ENCODE data around the gene PEX16. TPM values are rescaled to one million over a fixed set of nuclear protein-coding genes. Genes with fewer than 3 reads are reported as not detected.

PEX16 gene
- total RNA-seq, 4 donors from 2014 or later, result 26.8 to 40.6 (median 35.3) TPM

DNA sequence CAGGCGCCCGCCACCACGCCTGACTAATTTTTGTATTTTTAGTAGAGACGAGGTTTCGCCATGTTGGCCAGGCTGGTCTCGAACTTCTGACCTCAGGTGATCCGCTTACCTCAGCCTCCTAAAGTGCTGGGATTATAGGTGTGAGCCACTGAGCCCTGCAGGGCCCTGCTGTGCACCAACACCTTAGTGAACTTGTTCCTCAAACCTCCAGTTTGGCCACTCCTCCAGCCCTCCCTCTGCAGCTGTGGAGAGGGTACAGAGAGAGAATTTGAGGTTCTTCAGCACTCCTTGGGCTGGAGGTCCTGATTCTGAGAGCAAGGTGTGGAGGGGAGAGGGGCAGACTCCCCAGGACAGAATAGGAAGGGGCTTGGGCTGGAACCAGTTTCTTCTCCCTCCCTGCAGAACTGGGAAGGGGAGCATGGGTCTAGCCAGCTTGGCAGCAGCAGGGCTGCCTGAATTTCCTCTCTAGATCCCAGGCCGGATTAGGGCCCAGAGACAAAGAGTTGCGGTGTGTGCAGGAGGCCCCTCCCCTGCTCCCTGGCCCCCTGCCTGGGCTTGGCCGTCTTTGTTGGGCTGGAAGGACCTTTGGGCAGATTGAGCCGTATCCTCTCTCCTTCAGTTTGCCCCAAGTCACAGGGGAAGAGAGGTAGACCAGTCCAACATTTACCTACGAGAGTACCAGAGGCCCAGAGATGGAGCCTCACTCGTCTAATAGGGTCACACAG, 2.3 kb upstream of the PEX16 start:
- H3K4me3 ChIP-seq, result no peak overlapping the region
- peaks cover 62% of the 10 kb centered on the region for H3K4me1 ChIP-seq
- H3K27ac ChIP-seq, result peak overlapping the region; percentile 71
- DNase-seq (ENCODE audit: low spot score in 2 of 2), result peak in 1 of 2 donors; percentile 60
- H3K27me3 ChIP-seq, result peaks cover 15% of the 10 kb centered on the region
- 91% methylated on average over 7 of the region's 13 CpGs for WGBS
- TF ChIP-seq POLR2AphosphoS5 (IDR thresholded peaks at IDR 0.05) (no peak), POLR2A (IDR thresholded peaks at IDR 0.05) (no peak), EP300 (IDR thresholded peaks at IDR 0.05) (no peak)
- TF ChIP-seq, protein P1, sequence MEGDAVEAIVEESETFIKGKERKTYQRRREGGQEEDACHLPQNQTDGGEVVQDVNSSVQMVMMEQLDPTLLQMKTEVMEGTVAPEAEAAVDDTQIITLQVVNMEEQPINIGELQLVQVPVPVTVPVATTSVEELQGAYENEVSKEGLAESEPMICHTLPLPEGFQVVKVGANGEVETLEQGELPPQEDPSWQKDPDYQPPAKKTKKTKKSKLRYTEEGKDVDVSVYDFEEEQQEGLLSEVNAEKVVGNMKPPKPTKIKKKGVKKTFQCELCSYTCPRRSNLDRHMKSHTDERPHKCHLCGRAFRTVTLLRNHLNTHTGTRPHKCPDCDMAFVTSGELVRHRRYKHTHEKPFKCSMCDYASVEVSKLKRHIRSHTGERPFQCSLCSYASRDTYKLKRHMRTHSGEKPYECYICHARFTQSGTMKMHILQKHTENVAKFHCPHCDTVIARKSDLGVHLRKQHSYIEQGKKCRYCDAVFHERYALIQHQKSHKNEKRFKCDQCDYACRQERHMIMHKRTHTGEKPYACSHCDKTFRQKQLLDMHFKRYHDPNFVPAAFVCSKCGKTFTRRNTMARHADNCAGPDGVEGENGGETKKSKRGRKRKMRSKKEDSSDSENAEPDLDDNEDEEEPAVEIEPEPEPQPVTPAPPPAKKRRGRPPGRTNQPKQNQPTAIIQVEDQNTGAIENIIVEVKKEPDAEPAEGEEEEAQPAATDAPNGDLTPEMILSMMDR (IDR thresholded peaks at IDR 0.05), result no peak
- H3K9me3 ChIP-seq, result no peaks in the 10 kb centered on the region
- peaks cover 12% of the 10 kb centered on the region for H3K36me3 ChIP-seq

DNA sequence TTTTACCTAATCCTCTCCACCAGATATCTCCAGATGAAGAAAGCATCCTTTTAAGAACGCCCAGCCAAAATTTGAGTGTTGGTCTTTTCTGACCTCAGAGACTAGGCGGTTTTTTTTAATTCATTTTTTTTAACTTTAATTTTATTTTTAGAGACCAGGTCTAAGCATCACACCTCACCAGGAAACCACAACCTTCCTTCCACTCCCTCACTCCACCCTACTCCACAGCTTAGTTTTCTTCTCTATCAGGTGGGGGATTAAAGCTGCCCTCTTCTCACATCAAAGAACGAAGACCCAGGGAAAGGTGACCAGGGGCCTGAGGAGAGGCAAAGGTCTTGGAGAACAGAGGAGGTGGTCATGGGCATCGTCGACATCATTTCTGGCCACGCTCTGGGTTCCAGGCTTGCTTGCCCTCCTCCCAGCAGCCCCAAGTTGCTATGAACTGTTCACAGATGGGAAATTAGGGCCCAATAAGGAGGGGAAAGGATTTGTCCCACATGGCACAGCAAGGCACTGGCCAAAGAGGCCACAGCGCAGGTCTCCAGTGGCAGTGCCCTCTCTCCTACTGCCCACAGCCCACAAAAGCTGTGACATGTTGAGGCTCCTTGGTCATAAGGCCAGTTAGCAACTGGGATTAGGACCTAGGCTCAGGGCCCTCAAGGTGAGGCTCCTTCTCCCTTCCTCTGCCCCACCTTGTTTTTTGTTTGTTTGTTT, 1.4 kb upstream of the PEX16 start:
- H3K4me1 ChIP-seq, result peaks cover 53% of the 10 kb centered on the region
- peaks cover 15% of the 10 kb centered on the region for H3K27me3 ChIP-seq
- no peak overlapping the region for H3K27ac ChIP-seq

DNA sequence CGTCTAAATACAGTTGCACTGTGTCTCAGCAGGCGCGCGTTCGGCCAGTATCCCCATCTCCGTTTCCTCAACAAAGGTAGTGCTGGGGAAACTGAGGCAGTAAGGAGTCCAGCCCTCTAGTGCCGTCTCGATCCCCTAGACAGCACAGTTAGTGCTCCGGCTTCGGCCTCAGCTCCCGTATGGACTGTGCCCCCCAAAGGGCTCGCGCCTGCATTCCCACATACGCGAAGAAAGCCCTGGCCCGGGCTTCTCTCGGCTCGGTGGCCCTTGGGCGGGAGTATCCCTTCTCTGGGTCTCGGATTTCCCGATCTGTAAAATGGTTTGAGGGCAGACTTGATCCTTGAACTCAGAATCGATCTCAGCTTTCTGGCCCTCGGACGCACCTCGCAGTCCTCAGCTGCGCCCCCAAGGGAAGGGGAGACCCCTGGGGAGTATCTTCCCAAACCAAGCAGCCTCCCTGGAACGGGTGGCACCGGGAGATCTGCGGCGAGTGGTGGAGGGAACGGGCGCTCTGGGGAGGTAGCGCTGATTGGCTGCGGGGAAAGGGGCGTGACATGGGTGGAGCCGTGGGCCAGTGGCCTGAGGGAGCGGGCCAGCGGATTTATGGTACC, 759 bp upstream of the PEX16 start:
- peak overlapping the region; percentile 92 for H3K27ac ChIP-seq

More for the DNA sequence above, 1.4 kb upstream of the PEX16 start:
- peak overlapping the region; percentile 89 for H3K4me3 ChIP-seq
- DNase-seq (ENCODE audit: low spot score in 2 of 2), result peak in 1 of 2 donors; percentile 56
- peaks cover 21% of the 10 kb centered on the region for H3K36me3 ChIP-seq
- TF ChIP-seq POLR2A (IDR thresholded peaks at IDR 0.05), result no peak
- TF ChIP-seq EP300 (IDR thresholded peaks at IDR 0.05), result no peak
- TF ChIP-seq, protein P1 (IDR thresholded peaks at IDR 0.05), result no peak
- no peak for TF ChIP-seq POLR2AphosphoS5 (IDR thresholded peaks at IDR 0.05)
- H3K9me3 ChIP-seq, result no peaks in the 10 kb centered on the region
- 62% methylated on average over 7 of the region's 7 CpGs for WGBS

DNA sequence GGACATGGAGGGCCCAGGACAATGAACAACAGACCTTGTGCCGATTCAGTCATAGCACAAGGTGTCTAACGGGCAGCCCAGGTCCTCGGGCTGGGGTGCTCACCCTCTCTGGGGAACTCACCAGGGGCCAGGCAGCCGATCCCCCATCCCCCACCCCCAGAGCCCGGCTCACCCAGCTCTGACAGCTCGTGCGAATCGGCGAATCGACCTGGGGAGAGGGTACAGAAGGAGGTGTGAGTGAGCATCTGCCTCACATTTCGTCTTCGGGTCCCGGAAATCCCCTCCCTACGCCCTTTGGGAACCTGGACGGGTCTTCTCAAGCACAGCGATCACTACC, 423 bp downstream of the PEX16 start:
- peaks cover 40% of the 10 kb centered on the region for H3K4me1 ChIP-seq
- no peak for DNase-seq (ENCODE audit: low spot score in 2 of 2)
- no peaks in the 10 kb centered on the region for H3K9me3 ChIP-seq
- H3K27ac ChIP-seq, result peak overlapping the region; percentile 92
- H3K4me3 ChIP-seq, result peak overlapping the region; percentile 89
- TF ChIP-seq EP300 (IDR thresholded peaks at IDR 0.05), result no peak
- TF ChIP-seq POLR2A (IDR thresholded peaks at IDR 0.05), result no peak
- no peak for TF ChIP-seq POLR2AphosphoS5 (IDR thresholded peaks at IDR 0.05)
- TF ChIP-seq, protein P1 (IDR thresholded peaks at IDR 0.05), result no peak
- H3K27me3 ChIP-seq, result peaks cover 4% of the 10 kb centered on the region
- H3K36me3 ChIP-seq, result peaks cover 39% of the 10 kb centered on the region
- 7% methylated on average over 14 of the region's 16 CpGs for WGBS

More for the DNA sequence above, 759 bp upstream of the PEX16 start:
- peak; percentile 91 for DNase-seq (ENCODE audit: low spot score in 2 of 2)
- Histone ChIP-seq H3K4me1 (peaks cover 51% of the 10 kb centered on the region), H3K36me3 (peaks cover 27% of the 10 kb centered on the region), H3K9me3 (no peaks in the 10 kb centered on the region), H3K27me3 (peaks cover 15% of the 10 kb centered on the region), H3K4me3 (peak overlapping the region; percentile 89)
- TF ChIP-seq POLR2A (IDR thresholded peaks at IDR 0.05), result no peak
- TF ChIP-seq, protein P1 (IDR thresholded peaks at IDR 0.05), result no peak
- TF ChIP-seq EP300 (IDR thresholded peaks at IDR 0.05), result no peak
- TF ChIP-seq POLR2AphosphoS5 (IDR thresholded peaks at IDR 0.05), result no peak
- WGBS, result 1% methylated on average over 22 of the region's 38 CpGs

DNA sequence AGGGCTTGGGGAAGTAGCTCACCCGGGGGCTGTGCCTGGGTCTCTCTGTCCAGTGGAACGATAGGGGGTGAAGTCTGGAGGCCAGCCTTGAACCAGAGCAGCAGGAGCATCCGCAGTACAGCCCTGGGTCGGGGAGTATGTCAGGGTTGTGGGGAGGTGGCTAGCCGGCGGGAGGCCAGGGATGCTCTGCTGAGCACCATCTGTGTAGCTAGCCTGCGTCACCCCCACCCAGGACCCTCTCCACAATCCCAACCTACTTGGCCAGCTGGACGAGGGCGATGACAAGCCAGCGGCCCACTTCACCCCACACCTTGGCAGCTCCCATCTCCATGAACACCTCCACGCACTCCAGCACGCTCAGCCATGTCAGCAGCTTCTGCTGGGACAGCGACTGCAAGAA, 2.2 kb downstream of the PEX16 start:
- Histone ChIP-seq H3K4me3 (no peak overlapping the region), H3K27me3 (no peaks in the 10 kb centered on the region), H3K36me3 (peaks cover 57% of the 10 kb centered on the region), H3K27ac (no peak overlapping the region), H3K9me3 (no peaks in the 10 kb centered on the region), H3K4me1 (peaks cover 30% of the 10 kb centered on the region)
- DNase-seq (ENCODE audit: low spot score in 2 of 2), result no peak
- TF ChIP-seq EP300 (IDR thresholded peaks at IDR 0.05) (no peak), POLR2AphosphoS5 (IDR thresholded peaks at IDR 0.05) (no peak), POLR2A (IDR thresholded peaks at IDR 0.05) (no peak)
- TF ChIP-seq, protein P1 (IDR thresholded peaks at IDR 0.05), result no peak
- WGBS, result 91% methylated on average over 9 of the region's 13 CpGs
